ENCODE measurements around the gene FLACC1. TPM values are rescaled to one million over a fixed set of nuclear protein-coding genes. Genes with fewer than 3 reads are reported as not detected.
"Not testable (repeated sequence)": the region's sequence is repeated elsewhere in the genome, so short reads cannot be mapped to it uniquely, and the experiment has no call there.

FLACC1 gene, protein sequence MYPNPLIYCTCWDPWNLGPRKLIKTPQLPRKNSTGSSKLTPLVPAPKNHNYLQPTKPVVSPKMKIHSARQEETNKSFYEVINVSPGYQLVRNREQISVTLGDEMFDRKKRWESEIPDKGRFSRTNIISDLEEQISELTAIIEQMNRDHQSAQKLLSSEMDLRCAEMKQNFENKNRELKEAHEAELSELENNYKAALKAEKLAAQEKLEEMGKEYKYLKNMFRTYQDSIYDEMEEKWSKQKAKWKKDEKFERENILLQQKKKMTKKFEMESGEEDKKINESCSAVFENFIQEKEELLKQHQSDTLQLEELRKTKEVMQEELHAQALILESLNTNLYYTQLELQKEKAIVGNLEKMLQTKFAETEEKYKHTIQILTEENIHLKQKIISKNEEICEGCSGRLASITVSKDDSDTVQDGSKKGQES
- 1 to 10 TPM; 1.6 to 4.8 (median 2.9) TPM for polyA plus RNA-seq (ENCODE audit: insufficient read length in 3 of 3)
- long read RNA-seq, donor 1 = 0 reads
- long read RNA-seq, donor 2 = 0 reads
- long read RNA-seq, donor 3 = 0 reads
- long read RNA-seq, donor 4 = 0 reads
- long read RNA-seq, donor 5 = 0 reads
- long read RNA-seq, donor 6 = 0 reads
- long read RNA-seq, donor 7 = 0 reads
- long read RNA-seq, donor 8 = 0 reads
- long read RNA-seq, donor 9 = 0 reads
- long read RNA-seq, donor 10 = 0 reads
- long read RNA-seq, donor 11 = 0 reads
- long read RNA-seq, donor 12 = 0 reads
- long read RNA-seq, donor 13 = 0 reads
- long read RNA-seq, donor 14 = 0 reads
- long read RNA-seq, donor 15 = 0 reads
- long read RNA-seq, donor 16 = 0 reads

DNA sequence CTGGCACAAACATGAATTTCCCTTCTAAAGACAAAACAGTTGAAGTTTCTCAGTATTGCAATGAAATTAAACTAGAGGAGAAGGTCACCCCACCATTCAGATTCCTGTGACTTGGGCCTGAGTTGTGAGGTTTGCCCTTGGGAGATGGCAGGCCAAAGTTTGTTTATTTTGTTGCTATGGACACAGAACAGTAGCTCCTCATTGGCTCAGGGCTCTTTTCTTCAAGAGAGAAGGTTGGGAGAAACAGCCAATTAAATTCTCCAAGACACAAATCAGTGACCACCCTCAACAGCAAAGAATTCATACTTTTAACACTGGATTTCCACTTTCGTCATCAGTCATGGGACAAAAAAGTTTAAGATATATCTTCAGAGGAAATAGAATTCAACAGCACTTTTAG is at the start of gene FLACC1:
FLACC1 (minus strand) TSS at position 125 of the 400 bp plus-strand sequence. CDS start 5,941 bp downstream, outside the sequence.
- DNase-seq = peak; percentile 91

DNA sequence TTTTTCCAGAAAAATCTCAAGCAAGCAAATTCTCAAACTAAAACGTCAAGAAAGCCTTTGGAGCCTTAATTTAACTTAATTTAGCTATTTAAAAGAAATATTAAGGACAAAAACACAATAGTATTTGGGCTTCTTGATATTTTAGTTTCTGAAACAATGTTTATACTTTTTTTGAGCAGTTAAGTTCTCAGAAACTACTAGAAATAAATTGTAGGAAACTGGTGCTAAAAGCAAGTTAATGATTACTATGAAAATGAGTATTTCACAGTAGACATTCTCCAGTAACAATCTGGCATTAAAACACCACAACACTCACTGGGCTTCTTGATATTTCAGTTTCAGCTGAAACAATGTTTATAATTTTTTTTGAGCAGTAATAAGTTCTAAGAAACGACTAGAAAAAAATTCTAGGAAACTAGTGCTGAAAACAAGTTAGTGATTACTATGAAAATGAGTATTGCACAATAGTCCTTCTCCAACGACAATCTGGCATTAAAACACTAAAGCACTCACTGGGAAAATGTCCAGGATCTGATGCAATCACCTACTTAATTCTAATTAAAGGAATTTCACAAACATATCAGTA is 49.0 kb upstream of the FLACC1 start:
- DNase-seq = peak; percentile 42

DNA sequence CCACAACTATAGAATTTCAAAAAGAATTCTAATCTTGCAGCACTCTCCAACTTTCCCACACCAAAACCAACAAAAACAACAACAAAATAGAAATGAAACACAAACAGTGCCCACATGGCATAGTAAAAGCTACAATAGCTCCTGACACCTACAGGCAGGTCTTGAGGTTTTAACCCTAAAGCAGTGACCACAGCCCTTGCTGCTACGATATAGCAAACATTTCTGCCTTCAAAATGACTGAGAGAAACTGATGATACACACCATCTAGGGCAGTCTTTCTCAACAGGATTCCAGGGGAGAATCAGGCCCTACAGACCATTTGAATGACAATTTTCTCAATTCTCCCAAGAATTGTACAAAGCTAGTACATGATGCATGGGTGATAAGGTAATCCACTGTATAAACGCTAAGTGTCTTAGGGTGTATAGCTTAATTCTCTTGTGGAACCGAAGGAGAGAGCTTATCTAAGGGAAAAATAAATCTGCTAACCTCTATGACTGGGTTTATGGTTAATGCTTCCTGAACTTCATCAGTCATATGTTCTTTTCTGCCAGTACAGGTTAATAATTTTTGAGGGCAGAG is 47.6 kb upstream of the FLACC1 start:
- no peak for DNase-seq

DNA sequence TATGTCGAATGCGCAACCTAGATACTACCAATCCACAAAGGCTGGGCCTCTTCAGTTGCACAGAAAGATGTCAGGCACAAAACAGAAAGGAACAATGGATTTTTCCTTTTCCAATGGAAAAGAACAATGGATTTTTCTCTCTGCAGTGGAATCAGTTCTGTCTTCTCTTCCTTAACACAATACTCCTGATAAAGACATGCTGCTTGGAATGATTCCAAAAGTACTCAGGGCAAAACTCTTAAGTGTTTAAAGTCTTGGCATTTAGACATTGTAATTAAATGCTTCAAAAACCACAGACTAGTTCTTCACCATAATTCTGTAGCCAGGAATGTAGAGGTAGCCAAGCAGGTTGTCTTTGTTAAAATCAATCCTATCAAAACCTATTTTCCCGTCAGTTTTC is 46.7 kb upstream of the FLACC1 start:
- DNase-seq = no peak

DNA sequence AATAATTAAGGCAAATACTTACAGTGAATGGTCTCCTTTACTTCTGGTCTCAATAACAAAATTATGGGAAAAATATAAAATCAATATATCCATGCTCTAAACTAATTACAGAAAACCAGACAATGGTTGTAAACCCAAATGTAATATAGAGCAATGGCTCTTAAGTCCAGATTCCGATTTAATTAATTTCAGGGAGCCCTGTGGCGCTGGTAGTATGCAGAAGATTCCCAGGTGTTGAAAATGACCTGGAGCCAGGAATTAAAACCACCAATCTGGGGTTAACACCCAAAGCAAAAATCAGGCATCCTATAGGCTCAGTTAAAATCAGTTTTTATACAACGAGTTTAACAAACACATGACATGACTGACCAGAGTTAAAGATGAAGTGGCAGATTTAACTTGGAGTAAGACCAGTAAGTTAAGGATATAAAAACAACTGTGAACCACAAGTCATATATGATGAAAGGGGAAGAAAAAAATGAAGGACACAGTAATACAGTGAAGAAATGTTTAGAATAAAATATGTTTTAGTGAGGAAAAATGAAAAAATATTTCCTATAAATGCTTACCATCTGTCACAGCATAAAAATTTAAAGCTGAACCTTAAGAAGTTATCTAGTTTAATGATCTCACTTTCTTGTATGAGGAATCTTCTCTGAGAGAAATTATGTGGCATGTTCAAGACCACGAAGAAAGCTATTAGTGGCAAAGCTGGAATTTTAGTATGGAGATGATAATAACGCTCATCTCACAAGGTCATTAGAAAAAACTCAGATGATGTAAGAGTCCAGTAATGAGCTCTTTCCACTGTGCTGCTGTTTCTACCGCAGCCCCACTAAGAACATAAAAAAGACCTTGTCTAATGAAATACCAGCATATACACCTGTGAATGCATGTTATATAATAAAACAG is 45.8 kb upstream of the FLACC1 start:
- DNase-seq = no peak

DNA sequence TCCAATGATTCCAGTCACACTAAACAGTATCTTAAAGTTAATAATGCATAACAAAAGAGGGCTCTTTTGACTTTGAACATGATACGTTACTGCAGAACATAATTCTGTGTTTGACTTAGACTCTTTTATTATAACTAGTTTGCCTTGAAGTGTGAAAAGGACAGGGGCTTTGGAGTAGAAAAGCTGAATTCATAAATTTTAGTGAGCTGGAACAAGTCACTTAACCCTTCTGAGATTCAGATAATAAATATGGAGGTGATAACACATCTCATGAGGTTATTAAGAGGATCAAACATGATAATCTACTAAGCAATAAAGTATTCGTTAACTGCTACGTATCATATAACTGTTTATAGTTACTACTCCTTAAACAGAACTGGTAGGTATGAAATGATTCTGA is 44.7 kb upstream of the FLACC1 start:
- no peak for DNase-seq

DNA sequence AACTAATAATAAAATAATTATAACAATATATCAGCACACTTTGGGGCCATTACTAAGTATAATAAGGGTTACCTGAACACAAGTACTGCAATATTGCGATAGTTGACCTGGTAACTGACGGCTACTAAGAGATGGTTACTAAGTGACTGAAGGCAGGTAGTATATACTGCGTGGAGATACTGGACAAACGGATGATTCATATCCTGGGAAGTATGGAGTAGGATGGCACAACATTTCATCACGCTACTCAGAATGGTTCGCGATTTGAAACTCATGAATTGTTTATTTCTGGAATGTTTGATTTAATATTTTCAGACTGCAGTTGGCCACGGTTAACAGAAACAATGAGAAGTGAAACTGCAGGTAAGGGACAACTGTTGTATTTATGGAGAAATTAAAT is 39.5 kb upstream of the FLACC1 start:
- DNase-seq = no peak

DNA sequence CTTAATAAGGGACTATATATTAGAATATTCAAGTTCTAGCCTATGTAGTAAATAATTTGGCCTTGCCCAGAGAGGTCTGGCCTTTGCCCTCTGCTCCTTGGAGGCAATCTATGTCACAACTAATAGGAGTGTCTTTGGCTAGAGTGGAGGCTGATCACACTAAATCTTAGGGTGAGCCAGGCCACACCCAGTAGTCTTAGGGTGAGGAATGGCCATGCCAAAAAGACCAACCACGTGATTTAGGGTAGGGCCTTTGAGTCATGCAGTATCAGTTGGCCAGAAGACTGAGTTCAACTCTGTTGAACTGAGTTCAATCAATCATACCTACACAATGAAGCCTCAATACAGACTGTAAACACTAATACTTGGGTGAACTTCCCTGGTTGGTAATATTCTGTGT is 26.0 kb upstream of the FLACC1 start:
- DNase-seq = no peak

DNA sequence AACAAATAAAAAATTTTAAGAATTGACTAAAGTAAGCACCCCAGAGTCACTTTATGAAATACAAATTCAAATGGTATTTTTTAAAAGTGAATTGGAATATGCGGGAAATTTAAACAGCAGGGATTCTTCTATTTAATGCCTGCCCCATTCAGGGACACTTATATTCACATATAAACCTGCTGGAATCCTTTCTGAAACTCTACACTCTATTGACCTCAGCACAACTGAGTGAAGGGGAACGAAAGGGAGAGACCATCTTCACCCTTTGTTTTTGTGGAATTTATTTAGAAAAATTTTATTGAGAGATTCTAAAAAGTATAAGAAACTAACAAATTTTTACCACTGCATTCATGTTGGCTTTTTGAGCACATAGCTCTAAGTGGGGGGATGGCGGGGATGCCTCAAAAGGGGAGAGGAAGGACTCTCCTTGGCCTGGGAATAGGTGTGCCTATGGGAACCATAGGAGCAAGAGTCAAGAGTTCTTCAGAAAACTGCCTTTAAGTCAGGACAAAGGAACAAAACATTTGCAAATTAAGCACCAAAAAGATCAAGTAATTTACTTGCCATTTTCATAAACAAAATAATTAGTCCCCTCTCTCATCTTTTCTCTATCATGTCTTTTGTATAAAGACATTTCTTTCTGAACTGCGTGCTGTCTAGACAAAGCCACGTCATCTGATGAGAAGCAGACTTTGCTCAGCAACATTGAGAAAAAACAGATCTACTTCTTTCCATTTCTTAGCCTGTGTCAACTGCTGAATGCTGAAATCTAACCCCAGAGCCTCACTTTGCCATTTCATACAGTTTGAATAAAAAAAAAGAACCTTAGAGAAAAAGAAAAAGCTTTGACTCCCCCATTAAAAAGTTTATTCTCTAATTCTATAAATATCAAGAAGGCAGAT is 21.6 kb upstream of the FLACC1 start:
- no peak for DNase-seq

DNA sequence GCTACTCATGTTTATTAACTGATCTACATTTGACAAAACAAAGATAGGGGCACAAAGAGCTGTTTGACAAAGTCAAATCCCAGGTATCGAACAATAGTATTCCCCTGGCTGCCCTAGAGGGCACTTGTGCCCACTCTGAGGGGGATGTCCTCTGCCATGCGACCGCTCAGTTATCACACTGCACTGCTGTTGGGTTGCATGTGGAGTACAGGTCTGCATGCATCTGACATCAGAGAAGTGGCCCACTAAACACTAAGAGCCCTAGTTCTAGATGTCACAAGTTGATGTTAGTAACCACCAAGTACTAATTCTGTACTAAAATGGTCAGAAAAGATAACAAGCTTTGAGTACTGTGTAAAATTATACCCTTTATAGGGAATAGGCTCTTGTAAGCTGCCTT is 20.1 kb upstream of the FLACC1 start:
- no peak for DNase-seq

DNA sequence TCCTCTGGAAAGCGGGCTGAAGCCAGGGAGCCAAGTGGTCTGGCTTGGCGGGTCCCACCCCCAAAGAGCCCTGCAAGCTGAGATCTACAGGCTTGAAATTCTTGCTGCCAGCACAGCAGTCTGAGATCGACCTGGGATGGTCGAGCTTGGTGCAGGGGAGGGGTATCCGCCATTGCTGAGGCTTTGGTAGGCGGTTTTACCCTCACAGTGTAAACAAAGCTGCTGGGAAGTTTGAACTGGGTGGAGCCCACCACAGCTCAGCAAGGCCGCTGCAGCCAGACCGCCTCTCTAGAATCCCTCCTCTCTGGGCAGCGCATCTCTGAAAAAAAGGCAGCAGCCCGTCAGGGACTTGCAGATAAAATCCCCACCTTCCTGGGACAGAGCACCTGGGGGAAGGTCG is 12.6 kb upstream of the FLACC1 start:
- DNase-seq = no peak

DNA sequence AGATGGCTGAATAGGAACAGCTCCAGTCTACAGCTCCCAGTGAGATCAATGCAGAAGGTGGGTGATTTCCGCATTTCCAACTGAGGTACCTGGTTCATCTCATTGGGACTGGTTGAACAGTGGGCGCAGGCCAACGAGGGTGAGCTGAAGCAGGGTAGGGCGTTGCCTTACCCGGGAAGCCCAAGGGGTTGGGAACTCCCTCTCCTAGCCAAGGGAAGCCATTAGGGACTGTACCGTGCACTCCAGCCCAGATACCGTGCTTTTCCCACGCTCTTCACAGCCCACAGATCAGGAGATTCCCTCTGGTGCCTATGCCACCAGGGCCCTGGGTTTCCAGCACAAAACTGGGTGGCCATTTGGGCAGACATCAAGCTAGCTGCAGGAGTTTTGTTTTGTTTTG is 12.2 kb upstream of the FLACC1 start:
- not testable (repeated sequence) for DNase-seq

DNA sequence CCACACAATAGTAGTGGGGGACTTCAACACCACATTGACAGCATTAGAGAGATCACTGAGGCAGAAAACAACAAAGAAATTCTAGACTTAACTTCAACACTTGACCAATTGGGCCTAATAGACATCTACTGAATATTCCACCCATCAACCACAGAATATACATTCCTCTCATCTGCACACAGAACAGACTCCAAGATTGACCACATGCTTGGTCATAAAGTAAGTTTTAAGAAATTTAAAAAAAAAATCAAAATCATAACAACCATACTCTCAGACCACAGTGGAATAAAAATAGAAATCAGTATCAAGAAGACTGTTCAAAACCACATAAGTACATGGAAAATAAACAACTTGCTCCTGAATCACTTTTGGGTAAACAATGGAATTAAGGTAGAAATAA is 9.0 kb upstream of the FLACC1 start:
- DNase-seq = no peak

DNA sequence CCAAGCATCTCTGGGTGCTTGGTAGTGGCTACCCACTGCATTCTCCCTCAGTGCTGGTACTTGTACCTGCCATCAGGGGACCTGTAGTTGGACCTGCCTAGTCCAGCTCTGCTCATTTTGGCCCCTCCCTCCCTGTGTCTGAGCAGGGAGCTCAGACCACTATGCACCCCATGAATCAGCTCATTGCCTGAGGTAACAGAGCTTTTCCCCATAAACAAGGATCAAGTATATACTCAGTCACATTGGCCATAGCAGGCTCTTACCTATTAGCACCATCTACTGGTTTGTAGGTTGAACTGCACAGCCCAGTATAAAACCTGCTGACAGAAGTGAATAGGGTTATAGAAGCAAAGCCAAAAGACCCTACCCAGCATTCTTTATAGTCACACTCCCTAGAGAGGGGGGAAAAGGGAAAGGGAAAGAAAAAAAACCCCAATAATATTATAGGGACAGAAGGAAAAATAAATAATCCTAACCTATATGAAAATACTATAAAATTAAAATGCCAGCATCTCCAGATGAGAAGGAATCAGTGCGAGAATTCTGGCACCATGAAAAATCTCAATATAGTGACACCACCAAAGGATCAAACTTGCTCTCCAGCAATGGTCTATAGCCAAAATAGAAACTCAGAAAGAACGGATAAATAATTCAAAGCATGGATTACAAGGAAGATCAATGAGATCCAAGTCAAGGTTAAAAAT is 6.9 kb upstream of the FLACC1 start:
- DNase-seq = peak; percentile 19

DNA sequence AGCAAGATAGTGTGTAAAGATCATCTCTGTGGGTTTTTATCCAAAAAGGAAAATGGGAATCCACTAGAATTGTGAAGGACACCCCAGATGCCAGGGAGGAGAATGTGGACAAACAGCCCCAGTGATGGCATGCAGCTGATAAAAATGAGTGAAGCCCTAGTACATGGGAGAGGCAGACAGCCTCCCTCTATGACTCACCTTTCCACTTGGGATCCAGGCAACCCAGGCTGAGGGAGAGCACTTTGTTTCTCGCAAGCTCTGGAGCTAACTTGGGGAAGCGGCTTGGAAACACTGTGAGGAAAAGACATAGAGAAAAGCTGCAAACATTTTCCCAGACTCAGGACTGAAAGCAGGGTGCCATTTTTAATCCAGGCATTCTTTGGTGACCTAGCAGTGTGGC is 5.3 kb upstream of the FLACC1 start:
- DNase-seq = no peak

DNA sequence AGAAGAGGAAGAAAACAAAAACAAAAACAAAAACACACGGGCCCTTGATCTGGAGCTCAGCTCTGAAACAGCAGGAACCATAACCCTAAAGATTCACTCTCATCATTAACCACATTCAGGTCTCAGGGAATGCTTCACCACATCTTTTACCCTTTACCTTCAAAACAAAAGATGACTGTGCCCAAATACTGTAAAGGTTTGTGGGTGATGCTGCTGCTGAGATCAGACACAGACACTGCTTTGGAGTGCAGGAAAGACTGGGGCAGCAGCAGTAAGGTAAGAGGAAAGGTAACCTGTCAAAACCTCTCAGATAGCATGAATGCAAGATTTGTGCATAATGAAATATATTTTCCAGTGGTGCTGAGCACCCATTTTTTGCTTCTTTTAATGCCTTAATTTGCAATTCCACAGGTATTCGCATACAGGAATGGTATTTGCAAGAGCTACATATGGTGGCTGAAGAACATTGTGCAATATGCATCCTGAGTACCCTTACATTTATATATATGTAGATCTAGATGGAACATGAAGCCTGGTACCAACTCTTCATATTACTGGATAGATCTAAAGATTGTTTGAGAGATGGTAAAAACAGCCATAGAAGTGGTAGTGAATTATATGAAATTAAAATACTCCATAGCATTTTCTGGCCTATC is 4.1 kb upstream of the FLACC1 start:
- no peak for DNase-seq

DNA sequence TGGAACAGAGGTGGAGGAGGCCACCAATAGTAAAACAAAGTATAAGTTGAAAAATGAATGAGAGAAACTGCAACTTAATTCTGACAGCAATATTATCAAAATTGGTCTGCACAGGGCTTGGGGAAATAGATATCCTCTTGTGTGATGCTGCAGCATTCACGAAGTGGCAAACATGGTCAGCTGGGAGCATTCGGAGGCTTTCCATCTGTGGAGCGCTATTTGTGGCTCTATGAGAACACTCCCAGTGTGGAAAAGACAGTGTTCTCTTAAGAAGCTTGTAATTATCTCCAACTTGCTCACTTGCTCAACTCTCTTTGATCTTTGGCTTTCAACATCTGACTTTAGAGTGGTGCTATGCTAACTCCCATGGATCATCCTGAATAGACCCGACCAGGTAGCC is 3.1 kb upstream of the FLACC1 start:
- DNase-seq = no peak

DNA sequence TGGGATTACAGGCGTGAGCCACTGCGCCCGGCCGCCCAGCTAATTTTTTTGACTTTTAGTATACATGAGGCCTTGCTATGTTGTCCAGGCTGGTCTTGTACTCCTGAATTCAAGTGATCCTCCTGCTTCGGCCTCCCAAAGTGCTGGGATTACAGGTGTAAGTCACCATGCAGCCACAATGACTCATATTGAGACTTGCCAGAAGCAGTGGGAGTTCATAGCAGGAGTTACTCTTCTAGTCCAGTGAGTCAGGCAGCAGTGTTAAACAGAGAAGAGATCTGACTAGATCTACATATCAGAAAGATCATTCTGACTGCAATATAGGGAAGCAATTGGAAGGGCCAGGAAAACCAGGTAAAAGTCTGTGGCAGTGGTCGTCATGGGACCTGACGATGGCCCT is 1.5 kb upstream of the FLACC1 start:
- no peak for DNase-seq

DNA sequence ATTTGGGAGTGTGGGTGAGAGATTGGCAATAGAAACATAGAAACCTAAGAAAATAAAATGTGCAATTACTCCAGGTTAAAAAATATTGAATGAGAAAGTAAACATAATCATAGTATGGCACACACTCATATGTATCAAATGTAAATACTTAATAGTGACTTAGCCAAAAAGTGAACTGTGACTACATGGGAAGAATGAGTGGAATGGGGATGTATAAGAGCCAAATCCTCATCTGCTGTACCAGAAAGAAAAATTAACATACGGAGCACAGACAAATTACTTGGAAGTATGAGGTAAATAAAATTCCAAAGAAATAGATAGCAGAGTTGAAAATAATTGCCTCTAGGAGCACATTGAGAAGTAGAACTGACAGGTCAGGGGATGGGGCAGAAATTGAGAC is 4.0 kb downstream of the FLACC1 start:
- DNase-seq = no peak
